Thyroid gland (tissue), 4 donors: Measurements from ENCODE around the gene DPF3.

Source experiments
- POLR2A ChIP-seq, 2 donors: fragments of 450-650 bp; IDR thresholded peaks; one replicate each; pipeline ENCODE4 v1.6.1; 2017; ENCODE audit warnings: antibody characterized with exemption in 2 of 2, mild to moderate bottlenecking in 2 of 2, moderate library complexity in 1 of 2
- TF ChIP-seq, protein P1 (sequence below), 6 experiments: fragments of 200-600 bp in 3 of 6; fragments of 450-650 bp in 3 of 6; sonication (generic) in 3 of 6; IDR thresholded peaks; one replicate each; pipeline ENCODE4 v1.5.1; 2016 to 2019; ENCODE audit warnings: antibody characterized with exemption in 6 of 6, mild to moderate bottlenecking in 2 of 6, inconsistent platforms in 1 of 6, moderate library complexity in 1 of 6

DNA sequence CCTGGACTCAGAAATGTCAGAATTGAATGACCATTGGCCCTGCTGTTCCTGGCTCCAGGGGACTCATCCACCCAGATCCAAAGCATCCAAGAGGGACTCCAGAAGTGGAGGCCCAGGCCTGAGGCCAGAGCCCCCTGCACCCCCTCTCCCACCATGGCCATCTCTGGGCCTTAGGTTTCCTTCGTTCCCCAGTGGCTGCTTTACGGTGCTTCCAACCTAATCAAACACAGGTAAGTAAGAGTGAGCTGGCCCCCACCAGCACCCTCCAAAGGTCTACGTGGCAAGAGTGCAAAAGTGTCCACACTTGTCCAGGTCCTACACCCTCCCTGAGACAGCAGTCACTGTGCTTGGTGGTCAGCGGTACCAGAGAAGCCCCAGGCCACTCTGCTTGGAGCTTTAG, 139.0 kb downstream of the DPF3 start:
- TF ChIP-seq POLR2A (IDR thresholded peaks at IDR 0.05), result no peak
- TF ChIP-seq, protein P1, sequence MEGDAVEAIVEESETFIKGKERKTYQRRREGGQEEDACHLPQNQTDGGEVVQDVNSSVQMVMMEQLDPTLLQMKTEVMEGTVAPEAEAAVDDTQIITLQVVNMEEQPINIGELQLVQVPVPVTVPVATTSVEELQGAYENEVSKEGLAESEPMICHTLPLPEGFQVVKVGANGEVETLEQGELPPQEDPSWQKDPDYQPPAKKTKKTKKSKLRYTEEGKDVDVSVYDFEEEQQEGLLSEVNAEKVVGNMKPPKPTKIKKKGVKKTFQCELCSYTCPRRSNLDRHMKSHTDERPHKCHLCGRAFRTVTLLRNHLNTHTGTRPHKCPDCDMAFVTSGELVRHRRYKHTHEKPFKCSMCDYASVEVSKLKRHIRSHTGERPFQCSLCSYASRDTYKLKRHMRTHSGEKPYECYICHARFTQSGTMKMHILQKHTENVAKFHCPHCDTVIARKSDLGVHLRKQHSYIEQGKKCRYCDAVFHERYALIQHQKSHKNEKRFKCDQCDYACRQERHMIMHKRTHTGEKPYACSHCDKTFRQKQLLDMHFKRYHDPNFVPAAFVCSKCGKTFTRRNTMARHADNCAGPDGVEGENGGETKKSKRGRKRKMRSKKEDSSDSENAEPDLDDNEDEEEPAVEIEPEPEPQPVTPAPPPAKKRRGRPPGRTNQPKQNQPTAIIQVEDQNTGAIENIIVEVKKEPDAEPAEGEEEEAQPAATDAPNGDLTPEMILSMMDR (IDR thresholded peaks at IDR 0.05), result no peak
